Activated naive CD8-positive, alpha-beta T cell treated with anti-CD3 and anti-CD28 coated beads, Interleukin-2, amount 10 ng/mL, durations not matched to agents 7 days and 5 days (primary cell): ENCODE data around the gene WRAP73. TPM values are rescaled to one million over a fixed set of nuclear protein-coding genes. Genes with fewer than 3 reads are reported as not detected.

ENCODE experiments used
- ATAC-seq: fragments of 150-1000 bp; cut with Tn5 transposase; one replicate; pipeline ENCODE4 v1.10.0; 2021; ENCODE audit warnings: low read depth, moderate library complexity
- POLR2A ChIA-PET: fragments of 350-600 bp; sonication (Branson Sonifier 250); formaldehyde crosslinking; loops from one replicate; lab custom pipeline; 2021; ENCODE audit warnings: antibody characterized with exemption; lab: Charles Lee
- DNase-seq: peaks from one replicate; pipeline ENCODE4 v3.0.0; 2021
- H3K27ac Mint-ChIP-seq: one replicate; pipeline ENCODE4 v1.8.0; 2022; ENCODE audit warnings: mild to moderate bottlenecking, mixed read lengths
- H3K27me3 Mint-ChIP-seq: one replicate; pipeline ENCODE4 v1.8.0; 2022; ENCODE audit warnings: mild to moderate bottlenecking, moderate library complexity, mixed read lengths
- H3K36me3 Mint-ChIP-seq: one replicate; pipeline ENCODE4 v1.8.0; 2021; ENCODE audit warnings: mild to moderate bottlenecking, mixed read lengths
- H3K4me1 Mint-ChIP-seq: one replicate; pipeline ENCODE4 v1.8.0; 2021; ENCODE audit warnings: mixed read lengths
- H3K4me3 Mint-ChIP-seq: one replicate; pipeline ENCODE4 v1.8.0; 2022; ENCODE audit warnings: mild to moderate bottlenecking, moderate library complexity, mixed read lengths
- H3K9me3 Mint-ChIP-seq: one replicate; pipeline ENCODE4 v1.8.0; 2021; ENCODE audit warnings: mixed read lengths
- total RNA-seq, 2 experiments: library from RNA; stranded (reverse); gene quantifications; one replicate each; pipeline ENCODE4 v1.2.3, GENCODE V29; 2021

Gene WRAP73
- total RNA-seq, 2 experiments from 2014 or later, result 40.2 to 41.6 TPM

DNA sequence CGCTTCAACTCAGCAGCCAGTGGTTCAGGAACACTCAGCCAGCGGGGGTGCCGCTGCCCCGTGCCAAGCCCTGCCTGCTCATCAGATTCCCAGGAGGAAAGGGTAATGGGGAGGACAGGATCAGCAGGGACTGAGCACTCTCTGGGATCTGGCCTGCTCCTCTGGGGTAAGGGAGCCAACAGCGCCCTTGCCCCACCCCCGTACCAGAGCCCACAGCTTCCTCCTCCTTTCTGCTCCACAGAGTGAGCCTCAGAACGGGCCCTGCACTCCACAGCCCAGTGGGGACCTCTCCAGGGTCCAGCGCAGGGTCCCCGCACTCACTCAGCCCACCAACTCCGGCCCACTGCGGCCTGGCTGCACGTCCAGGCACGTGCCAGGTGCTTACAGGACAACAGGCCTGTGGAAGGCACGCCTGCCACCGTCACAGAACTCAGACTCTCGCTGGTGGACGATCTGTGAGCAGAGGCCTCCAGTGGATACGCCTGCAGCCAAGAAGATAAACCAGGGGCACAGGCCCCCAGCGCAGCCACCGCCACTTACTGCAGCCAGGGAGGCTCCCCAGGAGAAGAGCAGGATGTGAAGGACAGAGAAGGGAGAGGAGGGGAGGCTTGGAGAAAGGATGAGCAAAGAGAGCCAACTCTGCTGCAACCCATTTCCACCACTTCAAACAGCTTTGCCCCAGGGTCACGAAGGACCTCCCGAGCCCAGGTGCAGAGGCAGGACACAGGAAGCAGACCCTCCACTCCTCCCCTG lies 40.7 kb downstream of the WRAP73 start:
- Mint-ChIP-seq H3K36me3 (no peaks in the 10 kb centered on the region), H3K9me3 (no peaks in the 10 kb centered on the region), H3K4me3 (no peak overlapping the region), H3K4me1 (no peaks in the 10 kb centered on the region), H3K27ac (no peak overlapping the region), H3K27me3 (peaks cover 17% of the 10 kb centered on the region)
- ATAC-seq (no peak), DNase-seq (no peak)
- POLR2A ChIA-PET, result interaction anchor here (0.9 kb wide), 1 partner anchor 18 kb away, joined by 3 read pairs; no protein-coding TSS in a partner anchor

DNA sequence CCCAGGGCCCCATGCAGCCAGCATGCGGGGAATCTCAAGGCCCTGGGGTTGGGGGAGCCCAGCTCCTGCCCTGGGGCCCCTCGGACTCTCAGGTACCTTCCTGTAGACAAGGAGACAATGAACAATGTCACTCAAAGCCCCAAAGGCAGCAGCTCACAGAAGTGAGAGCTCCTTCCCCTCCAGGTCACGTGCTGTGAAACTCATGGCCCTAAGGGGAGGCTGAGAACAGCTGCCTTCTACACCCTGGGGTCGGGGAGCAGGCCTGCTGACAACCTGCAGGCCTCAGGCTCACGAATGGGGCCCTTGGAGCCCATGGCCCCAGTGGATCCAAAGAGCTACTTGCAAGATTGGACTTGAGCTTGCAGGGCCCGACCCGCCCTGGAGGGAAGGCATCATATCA lies 41.7 kb downstream of the WRAP73 start:
- H3K4me1 Mint-ChIP-seq, result no peaks in the 10 kb centered on the region
- H3K36me3 Mint-ChIP-seq, result no peaks in the 10 kb centered on the region
- no peak overlapping the region for H3K27ac Mint-ChIP-seq
- no peak for DNase-seq
- no peak for ATAC-seq
- no peak overlapping the region for H3K4me3 Mint-ChIP-seq
- H3K27me3 Mint-ChIP-seq, result peaks cover 15% of the 10 kb centered on the region
- no peaks in the 10 kb centered on the region for H3K9me3 Mint-ChIP-seq
- POLR2A ChIA-PET, result interaction anchor here (0.9 kb wide), 1 partner anchor 17 kb away, joined by 3 read pairs; no protein-coding TSS in a partner anchor

DNA sequence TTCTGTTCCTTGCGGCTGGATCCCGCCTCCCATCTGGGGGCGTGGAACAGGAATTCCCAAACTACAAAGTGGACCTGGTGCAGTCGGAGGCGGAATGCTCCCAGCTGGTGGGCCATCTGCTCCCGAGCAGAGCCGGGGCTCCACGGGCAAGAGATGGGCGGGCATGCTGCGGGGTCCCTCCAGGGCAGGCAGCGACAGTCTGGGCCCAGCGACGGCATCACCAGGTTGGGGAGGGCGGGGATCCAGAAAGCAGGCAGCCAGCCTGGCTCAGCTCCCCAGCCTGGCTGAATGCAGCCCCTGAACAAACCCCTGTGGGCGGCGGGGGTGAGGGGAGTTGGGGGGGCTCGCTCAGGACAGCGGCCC lies 42.2 kb downstream of the WRAP73 start:
- Mint-ChIP-seq H3K4me1 (no peaks in the 10 kb centered on the region), H3K9me3 (no peaks in the 10 kb centered on the region), H3K36me3 (no peaks in the 10 kb centered on the region), H3K4me3 (no peak overlapping the region), H3K27me3 (peaks cover 13% of the 10 kb centered on the region), H3K27ac (no peak overlapping the region)
- no peak for ATAC-seq
- POLR2A ChIA-PET, result no interaction called here
- no peak for DNase-seq

DNA sequence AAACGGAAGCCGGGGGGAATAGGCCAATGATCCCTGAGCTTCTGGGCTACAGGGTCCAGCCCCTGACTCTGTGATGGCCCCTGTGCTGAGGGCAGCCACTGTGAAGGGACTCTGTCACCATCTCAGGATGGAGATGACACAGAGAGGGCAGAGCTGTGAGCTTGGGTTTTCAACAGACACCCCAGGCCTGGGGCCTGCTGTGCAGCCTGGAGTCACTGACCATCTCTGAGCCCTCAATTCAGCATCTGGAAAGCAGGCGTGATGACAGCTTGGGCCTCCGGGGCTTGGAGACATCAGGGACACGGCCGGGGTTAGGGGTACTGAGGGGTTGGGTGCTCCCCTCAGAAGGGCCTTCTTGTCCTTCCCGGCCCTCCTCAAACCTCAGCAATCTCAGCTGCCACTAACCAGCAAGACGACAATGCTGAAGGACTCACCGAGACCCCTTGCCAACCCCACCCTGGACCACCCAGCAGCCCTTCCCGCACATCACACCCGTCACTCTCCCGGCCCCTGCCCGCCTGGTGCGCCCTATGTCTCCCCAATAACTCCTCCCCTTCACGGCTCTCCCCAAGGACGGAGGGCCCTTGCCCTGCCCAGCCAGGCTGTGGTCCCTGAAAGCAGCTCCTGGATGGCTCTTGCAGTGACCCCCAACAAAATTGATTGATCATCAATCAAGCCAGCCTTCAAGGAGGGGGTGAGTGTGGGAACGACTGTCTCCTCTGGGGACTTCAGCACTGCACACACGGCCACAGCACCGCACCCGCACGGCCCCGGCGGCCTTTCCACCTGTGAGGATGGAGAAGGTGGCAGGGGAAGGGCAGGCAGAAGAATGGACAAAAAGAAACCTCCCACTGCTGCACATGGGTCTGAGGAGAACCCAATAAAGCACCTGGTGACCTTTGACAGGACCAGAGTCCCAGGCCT lies 42.9 kb downstream of the WRAP73 start:
- no peaks in the 10 kb centered on the region for H3K36me3 Mint-ChIP-seq
- POLR2A ChIA-PET, result no interaction called here
- H3K4me1 Mint-ChIP-seq, result no peaks in the 10 kb centered on the region
- no peak overlapping the region for H3K4me3 Mint-ChIP-seq
- ATAC-seq, result no peak
- no peak for DNase-seq
- H3K27me3 Mint-ChIP-seq, result peaks cover 10% of the 10 kb centered on the region
- no peaks in the 10 kb centered on the region for H3K9me3 Mint-ChIP-seq
- H3K27ac Mint-ChIP-seq, result no peak overlapping the region

DNA sequence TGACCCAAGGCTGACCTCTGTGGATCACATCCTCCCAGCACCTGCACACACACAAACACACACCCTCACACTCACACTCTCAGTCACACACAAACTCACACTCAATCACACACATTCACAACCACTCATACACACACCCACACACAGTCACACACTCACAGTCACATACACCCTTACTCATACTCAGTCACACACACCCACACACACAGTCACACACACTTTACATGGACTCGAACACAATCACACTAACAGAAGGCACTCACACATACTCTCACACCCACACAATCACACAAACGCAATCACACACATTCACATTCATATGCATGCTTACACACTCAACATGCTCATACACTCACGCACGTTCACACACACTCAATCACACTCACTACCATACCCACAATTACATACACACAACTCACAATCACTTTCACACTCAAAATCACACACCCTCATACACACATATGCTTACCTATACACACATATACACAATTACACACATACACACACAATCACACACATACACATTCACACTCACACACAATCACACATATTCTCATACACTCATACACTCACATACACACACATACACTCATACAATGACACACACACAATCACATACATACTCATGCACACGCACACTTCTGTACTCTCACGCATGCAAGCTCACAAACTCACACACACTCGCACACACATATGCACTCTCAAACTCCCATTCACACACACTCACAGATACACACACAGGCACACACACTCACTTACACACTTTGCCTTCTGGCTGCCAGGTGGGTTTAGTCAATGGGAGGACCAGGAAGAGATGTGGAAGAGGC lies 44.7 kb downstream of the WRAP73 start:
- POLR2A ChIA-PET, result no interaction called here
- ATAC-seq (no peak), DNase-seq (no peak)
- H3K9me3 Mint-ChIP-seq, result no peaks in the 10 kb centered on the region
- H3K27me3 Mint-ChIP-seq, result peaks cover 2% of the 10 kb centered on the region
- H3K4me3 Mint-ChIP-seq, result no peak overlapping the region
- H3K27ac Mint-ChIP-seq, result no peak overlapping the region
- no peaks in the 10 kb centered on the region for H3K36me3 Mint-ChIP-seq
- no peaks in the 10 kb centered on the region for H3K4me1 Mint-ChIP-seq

DNA sequence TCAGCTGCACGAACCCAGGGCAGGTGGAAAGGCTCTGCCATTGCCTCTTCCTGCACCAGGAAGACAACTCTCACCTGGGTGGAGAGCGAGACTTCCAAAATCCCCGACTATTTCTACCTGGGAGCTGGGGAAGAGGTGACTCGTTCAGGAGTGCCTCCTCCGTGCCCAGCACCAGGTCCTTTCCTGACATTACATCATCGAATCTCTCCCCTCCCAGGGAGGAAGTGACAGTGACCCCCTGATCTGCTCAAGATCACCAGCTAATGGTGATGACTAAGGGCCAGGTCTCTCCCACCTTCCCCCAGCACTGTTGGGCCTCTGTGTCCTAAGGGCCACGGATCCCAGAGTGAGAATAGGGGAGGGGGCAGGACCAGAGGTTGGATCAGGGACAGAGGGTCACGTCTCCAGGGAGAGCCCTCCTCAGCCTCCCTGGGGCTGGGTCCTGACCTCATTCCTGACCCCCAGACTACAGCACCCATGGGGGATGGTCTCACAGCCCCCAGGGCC lies 45.4 kb downstream of the WRAP73 start:
- no peaks in the 10 kb centered on the region for H3K9me3 Mint-ChIP-seq
- ATAC-seq, result no peak
- H3K27me3 Mint-ChIP-seq, result peaks cover 2% of the 10 kb centered on the region
- H3K36me3 Mint-ChIP-seq, result no peaks in the 10 kb centered on the region
- no peak for DNase-seq
- no peaks in the 10 kb centered on the region for H3K4me1 Mint-ChIP-seq
- POLR2A ChIA-PET, result no interaction called here
- H3K4me3 Mint-ChIP-seq, result no peak overlapping the region
- no peak overlapping the region for H3K27ac Mint-ChIP-seq

DNA sequence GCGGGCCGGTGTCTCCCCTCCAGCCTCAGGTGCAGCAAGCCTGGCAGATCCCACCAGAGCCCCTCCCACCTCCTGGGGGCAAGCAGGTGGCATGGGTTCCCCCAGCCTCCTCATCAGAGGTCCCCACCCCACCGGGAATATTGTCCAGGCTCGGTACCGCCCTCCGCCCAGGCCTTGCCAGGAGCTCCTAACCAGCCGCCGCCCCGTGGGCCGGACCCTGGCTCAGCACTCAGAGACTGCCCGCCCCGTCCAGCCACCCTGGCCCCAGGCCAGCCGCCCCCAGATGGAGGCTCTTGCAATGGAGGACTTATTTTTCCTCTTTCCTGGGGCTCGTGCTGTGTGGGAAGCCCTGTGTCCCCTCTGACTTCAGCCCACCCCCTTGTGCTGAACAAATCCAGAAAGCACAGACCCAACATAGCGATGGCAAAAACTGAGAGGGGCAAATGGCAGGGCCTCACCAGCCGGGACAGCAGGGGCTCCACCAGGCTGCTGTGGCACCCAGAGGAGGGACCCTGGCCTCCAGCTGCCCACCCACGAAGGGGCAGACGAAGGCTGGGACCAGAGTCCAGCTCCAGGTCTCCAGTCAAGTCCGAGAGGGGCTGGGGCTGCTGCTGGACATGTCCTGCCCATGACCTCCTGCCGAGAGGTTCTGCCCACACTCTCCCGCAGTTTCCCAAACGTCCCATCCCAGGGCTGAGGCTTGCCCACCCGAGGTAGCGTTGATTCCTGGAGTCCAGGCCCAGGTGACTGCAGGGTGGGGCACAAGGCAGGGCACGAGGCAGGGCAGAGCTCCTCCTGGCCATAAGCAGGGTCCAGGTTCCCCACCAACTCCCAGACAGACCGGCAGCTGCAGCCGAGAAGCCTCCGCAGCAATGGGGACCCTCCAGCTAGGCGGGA lies 46.1 kb downstream of the WRAP73 start:
- no peaks in the 10 kb centered on the region for H3K27me3 Mint-ChIP-seq
- H3K4me1 Mint-ChIP-seq, result no peaks in the 10 kb centered on the region
- no peaks in the 10 kb centered on the region for H3K36me3 Mint-ChIP-seq
- no peaks in the 10 kb centered on the region for H3K9me3 Mint-ChIP-seq
- POLR2A ChIA-PET, result no interaction called here
- ATAC-seq (no peak), DNase-seq (no peak)
- H3K27ac Mint-ChIP-seq, result no peak overlapping the region
- H3K4me3 Mint-ChIP-seq, result no peak overlapping the region

DNA sequence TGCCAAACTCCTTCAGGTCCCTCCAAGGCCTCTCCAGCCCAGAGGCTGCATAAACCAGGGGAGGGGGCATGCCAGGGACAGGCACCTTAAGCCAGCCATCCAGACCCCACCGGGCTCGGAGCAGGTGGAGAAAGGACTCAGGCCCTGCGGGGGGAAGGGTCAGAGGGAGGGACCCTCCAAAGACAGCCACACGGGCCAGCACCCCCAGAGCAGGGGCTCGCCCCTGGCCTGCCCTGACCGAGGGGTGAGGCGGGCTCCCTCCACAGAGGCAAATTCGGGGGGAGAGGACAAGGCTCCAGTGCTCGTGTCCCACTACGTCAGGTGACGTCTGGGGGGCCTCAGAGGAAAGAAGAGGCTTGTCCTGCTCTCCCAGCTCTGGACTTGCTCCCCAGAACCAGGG lies 46.7 kb downstream of the WRAP73 start:
- Mint-ChIP-seq H3K4me3 (no peak overlapping the region), H3K36me3 (no peaks in the 10 kb centered on the region), H3K27me3 (no peaks in the 10 kb centered on the region), H3K9me3 (no peaks in the 10 kb centered on the region), H3K4me1 (no peaks in the 10 kb centered on the region), H3K27ac (no peak overlapping the region)
- no peak for DNase-seq
- ATAC-seq, result no peak
- POLR2A ChIA-PET, result no interaction called here

DNA sequence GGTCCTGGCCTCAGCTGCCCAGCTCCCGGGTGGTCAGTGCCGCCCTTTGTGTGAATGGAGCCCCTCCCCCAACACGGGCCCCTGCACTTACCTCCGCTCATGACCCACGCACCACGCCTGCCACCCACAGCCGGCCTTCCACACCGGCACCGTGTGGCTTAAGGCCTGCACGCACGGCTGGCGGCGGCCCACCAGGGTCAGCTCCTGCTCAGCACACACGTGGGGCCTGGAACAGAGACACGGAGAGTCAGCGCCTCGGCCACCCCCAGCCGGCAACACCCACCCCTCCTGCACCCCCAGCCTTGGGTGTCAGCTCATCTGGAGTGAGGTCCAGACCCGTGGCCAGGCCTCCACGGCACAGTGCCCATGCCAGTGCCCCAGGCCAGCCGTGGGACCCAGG lies 47.5 kb downstream of the WRAP73 start:
- no peaks in the 10 kb centered on the region for H3K9me3 Mint-ChIP-seq
- H3K36me3 Mint-ChIP-seq, result no peaks in the 10 kb centered on the region
- peaks cover 7% of the 10 kb centered on the region for H3K4me1 Mint-ChIP-seq
- no peak for DNase-seq
- POLR2A ChIA-PET, result no interaction called here
- no peak overlapping the region for H3K27ac Mint-ChIP-seq
- H3K4me3 Mint-ChIP-seq, result no peak overlapping the region
- no peak for ATAC-seq
- no peaks in the 10 kb centered on the region for H3K27me3 Mint-ChIP-seq

DNA sequence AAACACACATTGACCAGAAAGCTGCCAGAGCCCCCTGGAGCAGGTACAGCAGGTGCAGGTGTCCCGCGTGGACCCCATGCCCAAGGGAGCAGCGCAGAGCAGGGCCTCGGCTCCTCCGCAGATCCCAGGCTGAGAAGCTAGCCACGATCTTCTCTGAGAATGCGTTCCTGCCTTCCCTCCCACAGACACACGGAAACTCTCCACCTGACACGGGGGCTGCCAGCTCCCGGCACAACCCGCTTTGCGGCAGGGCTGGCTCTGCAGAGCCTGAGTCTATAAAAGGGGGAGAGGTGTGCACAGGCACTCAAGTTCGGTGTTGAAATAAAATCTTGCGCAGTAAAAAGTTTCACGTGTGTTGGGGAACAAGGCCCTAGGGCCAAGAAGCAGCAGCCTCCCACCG lies 48.2 kb downstream of the WRAP73 start:
- H3K36me3 Mint-ChIP-seq, result no peaks in the 10 kb centered on the region

DNA sequence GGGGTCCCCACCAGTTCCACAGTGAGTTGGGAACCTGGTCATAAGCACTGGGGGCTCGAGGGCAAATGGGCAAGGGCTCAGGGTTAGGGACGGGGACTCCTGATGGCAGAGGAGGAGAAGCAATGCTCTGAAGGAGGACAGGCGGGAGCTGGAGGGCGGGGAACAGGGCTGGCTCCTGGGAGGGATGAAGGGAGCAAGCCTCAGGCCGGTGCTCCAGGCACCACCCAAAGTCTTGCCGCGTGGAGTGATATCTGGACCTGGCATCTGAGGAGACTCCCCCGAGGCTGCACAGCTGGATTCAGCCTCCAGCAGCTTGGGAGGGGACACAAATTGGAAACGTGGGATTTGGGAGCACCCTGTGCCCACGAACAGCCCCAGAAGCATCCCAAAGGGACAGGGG lies 49.5 kb downstream of the WRAP73 start:
- no peak for ATAC-seq

More for the DNA sequence above, 48.2 kb downstream of the WRAP73 start:
- ATAC-seq (no peak), DNase-seq (no peak)
- H3K4me3 Mint-ChIP-seq, result no peak overlapping the region
- POLR2A ChIA-PET, result no interaction called here
- H3K27me3 Mint-ChIP-seq, result no peaks in the 10 kb centered on the region
- no peak overlapping the region for H3K27ac Mint-ChIP-seq
- H3K4me1 Mint-ChIP-seq, result peaks cover 9% of the 10 kb centered on the region
- H3K9me3 Mint-ChIP-seq, result no peaks in the 10 kb centered on the region

DNA sequence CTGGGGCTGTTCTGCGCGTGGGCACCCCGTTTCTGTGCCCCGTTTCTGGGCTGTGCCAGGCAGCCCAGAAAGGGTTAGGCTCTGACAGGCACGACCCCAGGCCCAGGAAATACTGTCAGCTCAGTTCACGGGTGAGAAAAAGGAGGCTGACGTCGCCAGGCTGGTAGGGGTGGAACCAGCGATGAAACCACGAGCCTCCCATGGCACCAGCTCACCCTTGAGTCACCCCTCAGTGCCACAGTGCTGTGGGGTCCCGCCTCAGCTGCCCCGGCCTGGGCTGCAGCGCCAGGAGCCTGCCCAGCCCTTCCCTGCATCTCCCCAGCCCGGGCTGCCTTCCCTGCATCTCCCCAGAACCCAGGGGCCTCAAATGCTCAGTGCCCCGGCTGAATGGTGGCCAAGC lies 50.1 kb downstream of the WRAP73 start:
- POLR2A ChIA-PET, result no interaction called here
- H3K4me1 Mint-ChIP-seq, result peaks cover 9% of the 10 kb centered on the region
- DNase-seq, result no peak
- ATAC-seq, result no peak
- H3K27ac Mint-ChIP-seq, result no peak overlapping the region
- H3K36me3 Mint-ChIP-seq, result no peaks in the 10 kb centered on the region
- no peak overlapping the region for H3K4me3 Mint-ChIP-seq
- no peaks in the 10 kb centered on the region for H3K9me3 Mint-ChIP-seq
- H3K27me3 Mint-ChIP-seq, result no peaks in the 10 kb centered on the region

More for the DNA sequence above, 49.5 kb downstream of the WRAP73 start:
- no peaks in the 10 kb centered on the region for H3K36me3 Mint-ChIP-seq
- peaks cover 9% of the 10 kb centered on the region for H3K4me1 Mint-ChIP-seq
- no peak for DNase-seq
- no peak overlapping the region for H3K27ac Mint-ChIP-seq
- H3K9me3 Mint-ChIP-seq, result no peaks in the 10 kb centered on the region
- H3K4me3 Mint-ChIP-seq, result no peak overlapping the region
- H3K27me3 Mint-ChIP-seq, result no peaks in the 10 kb centered on the region
- POLR2A ChIA-PET, result no interaction called here
